ENCODE measurements around the gene IGFBP1.

GRCh38 chr7:45878457-45879144 lies 9.7 kb upstream of the IGFBP1 start:
- TF ChIP-seq ARID3B (CRISPR knock-in tag; IDR thresholded peaks at IDR 0.05; ENCODE audit: borderline replicate concordance), result no peak
- TF ChIP-seq BHLHE40 (IDR thresholded peaks at IDR 0.05; ENCODE audit: low read length), result no peak

All from K562 (cell line).